CD4-positive, alpha-beta T cell treated with Interleukin-2 at 100 ng/mL for 4 hours (primary cell): Measurements from ENCODE around the gene LMF2.
"Not testable (repeated sequence)": the region's sequence is repeated elsewhere in the genome, so short reads cannot be mapped to it uniquely, and the experiment has no call there.

Experiments
- DNase-seq: peaks from one replicate; pipeline ENCODE4 v3.0.0-alpha.2; 2020; ENCODE audit warnings: low spot score

Gene LMF2

GRCh38 chr22:50533856-50534711, 26.6 kb upstream of the LMF2 start:
- DNase-seq: not testable (repeated sequence)

- DNase-seq: no peak
Observed at GRCh38 chr22:50532824-50533796, 25.6 kb upstream of the LMF2 start.

- DNase-seq: no peak
Observed at GRCh38 chr22:50531962-50532674, 24.6 kb upstream of the LMF2 start.

- peak; percentile 66 for DNase-seq
Observed at GRCh38 chr22:50531546-50531961, 24.1 kb upstream of the LMF2 start.

GRCh38 chr22:50530877-50531545, 23.5 kb upstream of the LMF2 start:
- peak; percentile 82 for DNase-seq

GRCh38 chr22:50530580-50530876, 23.0 kb upstream of the LMF2 start:
- DNase-seq: no peak

GRCh38 chr22:50529897-50530579, 22.5 kb upstream of the LMF2 start, which contains the start of gene TYMP:
TSS of gene TYMP (minus strand) at chr22:50530012. CDS start at chr22:50529709, 303 bp downstream.
- peak; percentile 72 for DNase-seq

- no peak for DNase-seq
Observed at GRCh38 chr22:50529416-50529896, 22.0 kb upstream of the LMF2 start.

GRCh38 chr22:50528682-50529415, 21.3 kb upstream of the LMF2 start:
- DNase-seq: no peak

GRCh38 chr22:50527921-50528681, 20.6 kb upstream of the LMF2 start:
- DNase-seq: no peak

GRCh38 chr22:50526834-50527801, 19.6 kb upstream of the LMF2 start:
- DNase-seq: peak; percentile 48

GRCh38 chr22:50526108-50526833, 18.8 kb upstream of the LMF2 start:
- DNase-seq: peak; percentile 85

GRCh38 chr22:50525858-50526107, 18.3 kb upstream of the LMF2 start:
- no peak for DNase-seq

- peak; percentile 98 for DNase-seq
Observed at GRCh38 chr22:50525104-50525857, 17.8 kb upstream of the LMF2 start, which contains the start of gene SCO2. TSS of gene SCO2 (minus strand) at chr22:50525598. CDS start at chr22:50524411, 1,187 bp downstream.

GRCh38 chr22:50524676-50525103, 17.2 kb upstream of the LMF2 start:
- DNase-seq: no peak

GRCh38 chr22:50523806-50524675, 16.5 kb upstream of the LMF2 start:
- DNase-seq: no peak
